NCI-H82 treated with DMSO at 0.1 percent for 48 hours (cell line): ENCODE data around the gene ZNF662.

Experiments used
- DNase-seq: peaks from one replicate; lab custom pipeline; 2025; ENCODE audit not compliant: unreplicated experiment; lab: John Stamatoyannopoulos, UW

Gene ZNF662

DNA sequence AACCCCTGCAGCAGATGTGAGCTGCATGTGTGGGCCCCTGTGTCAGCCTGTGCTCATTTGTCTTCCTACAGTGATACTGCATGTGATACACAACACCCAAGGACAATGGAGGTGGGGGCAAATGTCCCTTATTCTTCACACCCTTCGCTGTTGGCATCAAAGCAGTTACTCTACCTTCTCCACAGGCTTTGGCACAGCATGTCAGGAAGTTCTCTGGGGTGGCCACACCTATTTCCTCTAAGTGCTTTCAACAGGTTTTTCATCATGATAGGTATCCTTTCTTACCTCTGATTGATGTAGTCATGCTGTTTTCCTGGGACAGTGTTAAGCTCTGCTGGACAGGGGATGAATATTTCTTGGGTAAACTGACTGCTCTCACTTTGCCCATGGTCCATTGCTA lies 29.5 kb downstream of the ZNF662 start:
- DNase-seq: no peak

DNA sequence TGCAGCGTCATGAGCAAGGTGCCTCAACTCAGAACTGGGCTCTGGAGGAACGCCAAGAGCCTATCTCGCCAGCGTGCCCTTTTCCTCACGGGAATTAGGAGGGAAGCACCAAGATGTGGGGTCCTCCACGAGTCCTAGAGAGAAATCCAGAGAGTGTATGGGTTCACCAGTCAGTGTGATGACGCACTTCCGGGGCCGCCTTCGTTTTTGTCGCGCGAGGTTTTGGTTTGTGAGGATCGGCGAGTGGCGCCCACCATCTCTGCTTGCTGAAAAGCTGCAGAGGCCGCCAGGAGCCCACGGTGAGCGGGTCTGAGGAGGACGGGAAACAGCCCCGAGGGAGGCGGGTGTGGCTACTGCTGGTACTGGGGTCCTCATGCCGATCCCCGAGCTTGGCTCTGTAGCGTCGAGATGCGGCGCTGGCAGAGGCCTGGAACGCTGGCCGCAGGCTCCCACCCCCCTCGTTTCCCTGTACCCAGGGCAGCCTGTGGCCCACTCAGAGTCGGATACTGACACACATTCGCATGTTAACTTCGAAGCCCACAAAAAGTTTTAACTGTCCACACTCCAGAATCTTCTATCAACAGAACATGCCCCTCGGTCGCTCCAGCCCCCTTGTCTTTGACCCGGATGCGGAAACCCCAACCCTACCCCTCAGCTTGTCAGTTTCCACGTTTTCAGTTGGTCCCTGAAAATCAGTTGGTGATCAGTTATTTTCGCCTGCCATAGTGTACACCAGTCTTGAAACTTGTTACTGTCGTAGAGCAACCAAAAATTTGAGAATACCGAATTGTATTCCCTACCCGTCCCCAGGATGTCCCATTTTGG lies 30.4 kb downstream of the ZNF662 start:
- no peak for DNase-seq

DNA sequence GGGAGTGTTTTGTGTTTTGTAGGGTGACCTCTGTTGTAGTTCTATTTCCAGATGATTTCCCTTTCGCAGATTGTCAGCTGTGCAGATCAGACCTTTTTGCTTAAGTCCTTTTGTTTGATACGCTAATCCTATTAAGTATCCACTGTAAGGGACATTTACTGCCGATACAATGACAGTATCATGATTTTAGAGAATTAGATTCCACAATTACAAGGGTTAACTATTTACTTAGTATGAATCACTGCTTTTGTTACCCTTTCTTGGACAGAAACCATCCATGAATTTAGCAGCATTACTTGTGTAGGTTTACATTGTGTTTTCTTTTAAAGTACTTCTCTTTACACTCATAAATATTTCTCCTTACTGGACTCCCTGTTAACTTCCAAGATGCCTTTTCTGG lies 31.4 kb downstream of the ZNF662 start:
- no peak for DNase-seq

DNA sequence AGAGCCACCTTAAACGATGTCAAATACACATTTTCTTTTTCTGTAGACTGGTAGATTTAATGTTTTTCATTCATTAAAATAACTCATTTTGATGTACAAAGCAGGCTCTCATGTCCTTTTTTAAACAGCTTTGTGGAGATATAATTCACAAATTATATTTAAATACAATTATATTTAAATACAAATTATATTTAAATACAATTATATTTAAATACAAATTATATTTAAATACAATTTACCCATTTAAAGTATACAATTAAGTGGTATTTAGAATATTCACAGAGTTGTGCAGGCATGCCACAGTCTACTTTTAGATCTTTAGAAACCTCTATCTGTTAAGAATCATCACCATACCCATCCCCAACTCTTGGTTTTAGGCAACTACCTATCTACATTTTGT lies 36.8 kb downstream of the ZNF662 start:
- no peak for DNase-seq

DNA sequence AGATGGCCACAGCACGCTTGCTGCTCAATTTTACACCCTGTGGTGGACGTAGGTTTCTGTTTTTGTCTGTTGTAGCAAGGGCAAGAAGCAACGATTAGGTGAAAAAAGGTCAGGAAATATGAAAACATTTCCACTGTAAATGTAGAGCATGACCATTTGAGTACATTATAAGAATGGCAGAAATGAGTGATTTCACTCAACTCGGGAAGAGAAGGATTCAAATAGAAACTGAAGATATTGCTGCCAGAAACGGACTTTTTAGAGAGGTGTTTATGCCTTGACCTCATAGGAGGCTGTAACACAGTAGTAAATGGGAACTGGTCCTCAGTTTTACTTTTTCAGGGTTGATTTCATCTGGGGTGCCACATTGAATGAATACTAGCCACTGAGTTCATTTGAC lies 40.1 kb downstream of the ZNF662 start:
- no peak for DNase-seq

DNA sequence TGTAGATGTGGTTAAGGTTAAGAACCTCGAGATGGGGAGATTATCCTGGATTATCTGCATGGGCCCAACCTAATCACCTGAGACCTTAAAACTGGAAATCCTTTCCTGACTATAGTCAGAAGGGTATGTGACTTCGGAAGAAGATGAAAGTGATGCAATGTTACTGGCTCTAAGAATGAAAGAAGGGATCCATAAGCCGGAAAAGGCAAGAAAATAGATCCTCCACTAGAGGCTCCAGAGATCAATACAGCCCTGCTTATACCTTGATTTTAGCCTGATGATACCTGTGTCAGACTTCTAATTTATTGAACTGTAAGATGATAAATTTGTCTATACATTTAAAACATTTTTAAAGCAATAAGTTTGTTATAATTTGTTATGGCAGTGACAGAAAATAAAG lies 51.6 kb downstream of the ZNF662 start:
- DNase-seq: no peak

DNA sequence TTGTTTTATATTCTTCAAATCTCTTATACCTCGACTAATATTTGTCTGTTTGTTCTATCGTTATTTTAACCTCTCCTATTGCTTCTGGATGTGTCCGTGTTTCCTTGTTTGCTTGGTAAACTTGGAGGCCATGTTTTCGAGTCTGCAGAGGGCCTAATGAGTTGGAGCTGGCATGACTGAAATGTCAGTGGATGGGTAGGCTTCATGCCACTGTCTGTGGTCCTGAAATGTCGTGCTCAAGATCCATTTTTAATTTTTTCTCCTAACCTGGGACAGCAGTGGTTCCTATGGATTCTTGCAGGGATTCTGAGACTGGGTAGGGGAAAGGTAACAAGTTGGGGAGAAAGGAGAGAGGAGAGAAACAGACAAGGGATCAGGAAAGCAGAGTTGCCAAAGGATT lies 54.3 kb downstream of the ZNF662 start:
- no peak for DNase-seq

DNA sequence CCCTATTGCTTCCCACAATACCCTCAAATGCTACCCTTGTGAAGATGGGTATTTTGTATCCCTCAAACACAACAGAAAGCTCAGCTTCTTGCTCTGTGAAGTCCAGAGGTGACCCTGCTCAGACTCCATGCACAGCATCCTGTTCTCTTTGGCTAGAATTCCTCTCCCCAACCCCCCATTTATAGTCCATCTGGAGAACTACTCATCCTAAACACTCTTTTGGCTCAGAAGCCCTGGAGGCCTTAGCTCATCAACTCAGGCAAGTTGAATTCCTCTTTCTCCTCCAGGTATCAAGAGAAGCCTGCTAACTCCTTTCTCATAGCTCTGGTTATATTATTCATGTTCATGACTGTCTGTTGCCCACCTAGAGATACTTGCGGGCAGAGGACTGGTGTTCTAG lies 54.8 kb downstream of the ZNF662 start:
- no peak for DNase-seq

DNA sequence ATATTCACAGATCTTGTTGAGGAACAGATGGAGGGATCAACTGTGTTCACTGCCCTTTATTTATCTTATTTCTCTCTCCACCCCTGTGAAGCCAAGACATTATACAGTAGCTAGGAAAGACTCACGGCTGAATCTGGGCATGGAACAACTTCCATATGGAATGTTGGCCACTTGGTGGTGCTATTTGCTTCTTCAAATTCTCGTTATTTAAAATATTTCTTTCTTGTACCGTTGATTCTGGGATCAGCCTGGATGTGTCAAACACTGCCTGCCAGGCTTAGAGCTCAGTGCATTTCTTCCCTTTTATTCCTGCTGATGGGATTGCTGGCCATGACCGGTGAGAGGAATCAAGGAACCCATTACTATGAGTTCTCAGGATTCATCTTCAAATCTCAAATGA lies 55.7 kb downstream of the ZNF662 start:
- DNase-seq: peak; percentile 13

DNA sequence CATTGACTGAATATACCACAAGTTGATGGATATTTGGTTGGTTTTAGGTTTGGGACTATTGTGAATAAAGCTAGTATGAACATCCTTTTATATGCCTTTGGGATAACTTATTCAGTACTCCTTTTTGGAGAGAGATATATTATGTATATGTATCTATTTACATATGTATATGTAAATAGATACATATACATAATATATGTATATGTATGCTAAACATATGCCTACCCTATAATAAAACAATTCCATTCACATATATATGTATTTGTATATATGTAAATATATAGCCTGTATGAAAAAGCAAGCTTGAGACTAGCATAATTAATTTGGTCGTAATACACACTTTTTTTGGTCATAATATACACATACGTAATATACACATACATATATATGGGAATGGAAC lies 57.3 kb downstream of the ZNF662 start:
- no peak for DNase-seq

DNA sequence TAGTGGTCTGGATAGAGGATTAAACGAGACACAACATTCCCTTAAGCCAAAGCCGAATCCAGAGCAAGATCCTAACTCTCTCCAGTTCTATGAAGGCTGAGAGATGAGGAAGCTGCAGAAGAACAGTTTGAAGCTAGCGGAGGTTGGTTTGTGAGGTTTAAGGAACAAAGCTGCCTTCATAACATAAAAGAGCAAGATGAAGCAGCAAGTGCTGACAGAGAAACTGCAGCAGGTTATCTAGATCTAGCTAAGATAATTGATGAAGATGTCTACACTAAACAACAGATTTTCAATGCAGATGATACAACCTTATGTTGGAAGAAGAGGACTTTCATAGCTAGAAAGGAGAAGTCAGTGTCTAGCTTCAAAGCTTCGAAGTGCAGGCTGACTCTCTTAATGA lies 58.3 kb downstream of the ZNF662 start:
- no peak for DNase-seq
